Endothelial cell (in vitro differentiated cells): ENCODE data around the gene WDR59. TPM values are rescaled to one million over a fixed set of nuclear protein-coding genes. Genes with fewer than 3 reads are reported as not detected.
"Not testable (repeated sequence)": the region's sequence is repeated elsewhere in the genome, so short reads cannot be mapped to it uniquely, and the experiment has no call there.

Source experiments
- DNase-seq: peaks from one replicate; pipeline ENCODE4 v3.0.0; 2021; ENCODE audit warnings: low spot score
- H3K27ac Mint-ChIP-seq: one replicate; pipeline ENCODE4 v1.8.0; 2021; ENCODE audit warnings: mixed read lengths, inconsistent platforms; ENCODE audit not compliant: unreplicated experiment
- H3K27me3 Mint-ChIP-seq: one replicate; pipeline ENCODE4 v1.8.0; 2021; ENCODE audit warnings: mild to moderate bottlenecking, moderate library complexity, mixed read lengths, inconsistent platforms; ENCODE audit not compliant: unreplicated experiment
- H3K36me3 Mint-ChIP-seq: one replicate; pipeline ENCODE4 v1.8.0; 2021; ENCODE audit warnings: mild to moderate bottlenecking, low read depth, mixed read lengths, inconsistent platforms; ENCODE audit not compliant: unreplicated experiment
- H3K4me1 Mint-ChIP-seq: one replicate; pipeline ENCODE4 v1.8.0; 2021; ENCODE audit warnings: mild to moderate bottlenecking, mixed read lengths, inconsistent platforms; ENCODE audit not compliant: unreplicated experiment
- H3K4me3 Mint-ChIP-seq: one replicate; pipeline ENCODE4 v1.8.0; 2021; ENCODE audit warnings: mild to moderate bottlenecking, mixed read lengths, inconsistent platforms; ENCODE audit not compliant: unreplicated experiment
- H3K9me3 Mint-ChIP-seq: one replicate; pipeline ENCODE4 v1.8.0; 2021; ENCODE audit warnings: mixed read lengths, inconsistent platforms; ENCODE audit not compliant: unreplicated experiment
- CTCF ChIP-seq: fragments of 200-600 bp; sonication (generic); IDR thresholded peaks from one replicate; pipeline ENCODE4 v1.5.0; 2021; ENCODE audit warnings: antibody characterized with exemption; ENCODE audit not compliant: unreplicated experiment
- total RNA-seq: library from RNA; stranded (reverse); fragmentation: NEBNext Ultra II Directional; extraction: Animal tissue kit (Norgen Biotek cat#: 25700); gene quantifications from one replicate; pipeline ENCODE4 v1.2.1, GENCODE V29; 2021; ENCODE audit not compliant: unreplicated experiment

The WDR59 gene
- total RNA-seq, 1 donor from 2014 or later: 107 TPM

DNA sequence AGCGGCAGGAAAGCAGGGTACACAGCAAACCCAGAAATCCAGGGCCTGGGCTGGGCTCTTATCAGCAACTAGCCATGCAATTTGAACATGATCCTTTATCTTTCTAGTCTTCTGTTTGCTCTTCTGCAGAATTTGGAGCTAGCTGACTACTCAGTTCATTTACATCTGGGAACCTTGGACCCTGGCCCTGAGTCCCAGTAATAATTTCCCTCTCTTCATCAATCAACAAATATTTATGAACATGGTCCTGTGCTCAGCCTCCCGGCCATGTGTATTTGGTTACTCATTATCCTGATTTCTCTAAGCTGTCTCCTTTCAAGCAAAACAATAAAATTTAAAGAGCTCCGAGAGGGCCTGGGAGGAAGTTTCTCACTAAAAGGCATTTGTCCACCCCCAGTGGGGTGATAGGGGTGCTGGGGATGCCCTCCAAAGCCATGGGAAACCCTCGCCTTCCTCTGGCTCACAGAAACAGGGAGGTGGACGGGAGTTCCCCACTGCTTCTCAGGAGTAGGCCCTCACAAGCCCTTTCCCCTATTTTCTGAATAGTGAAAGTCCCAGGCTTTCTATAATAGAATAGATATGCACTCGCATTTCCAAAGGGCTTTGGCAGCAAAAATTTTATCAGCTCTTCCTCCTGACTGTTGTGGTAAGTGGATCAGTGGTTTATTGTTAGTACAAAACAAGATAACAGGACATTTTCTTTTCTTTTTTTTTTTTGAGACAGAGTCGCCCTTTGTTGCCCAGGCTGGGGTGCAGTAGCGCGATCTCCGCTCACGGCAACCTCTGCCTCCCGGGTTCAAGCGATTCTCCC is 6.9 kb upstream of the WDR59 start:
- no peak overlapping the region for H3K27ac Mint-ChIP-seq
- H3K4me3 Mint-ChIP-seq: no peak overlapping the region
- no peaks in the 10 kb centered on the region for H3K9me3 Mint-ChIP-seq
- no peaks in the 10 kb centered on the region for H3K36me3 Mint-ChIP-seq
- H3K27me3 Mint-ChIP-seq: peaks cover 3% of the 10 kb centered on the region
- no peak for DNase-seq
- TF ChIP-seq CTCF: no peak
- H3K4me1 Mint-ChIP-seq: peaks cover 10% of the 10 kb centered on the region

DNA sequence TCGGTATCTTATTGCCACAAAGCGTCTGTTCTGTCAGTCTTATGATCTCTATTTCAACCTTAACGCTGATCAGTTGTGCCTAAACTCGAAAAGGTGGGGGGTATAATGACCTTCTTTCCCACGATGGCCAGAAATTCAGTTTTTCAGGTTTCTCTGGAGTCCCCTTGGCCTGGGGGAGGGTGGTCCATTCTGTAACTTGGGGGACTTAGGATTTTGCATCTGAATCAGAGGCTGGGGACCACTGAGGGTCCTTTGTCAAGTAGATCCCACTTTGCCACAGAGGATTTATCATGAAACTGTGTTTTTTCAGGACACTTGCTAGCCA is 6.3 kb upstream of the WDR59 start:
- TF ChIP-seq CTCF: no peak
- no peak for DNase-seq
- H3K4me3 Mint-ChIP-seq: no peak overlapping the region
- no peaks in the 10 kb centered on the region for H3K9me3 Mint-ChIP-seq
- H3K4me1 Mint-ChIP-seq: peaks cover 10% of the 10 kb centered on the region
- peaks cover 3% of the 10 kb centered on the region for H3K27me3 Mint-ChIP-seq
- H3K27ac Mint-ChIP-seq: no peak overlapping the region
- no peaks in the 10 kb centered on the region for H3K36me3 Mint-ChIP-seq

GRCh38 chr16:74990832-74991231 is 5.9 kb upstream of the WDR59 start:
- H3K9me3 Mint-ChIP-seq: no peaks in the 10 kb centered on the region
- no peak overlapping the region for H3K4me3 Mint-ChIP-seq
- no peak for TF ChIP-seq CTCF
- no peak overlapping the region for H3K27ac Mint-ChIP-seq
- H3K36me3 Mint-ChIP-seq: no peaks in the 10 kb centered on the region
- no peak for DNase-seq
- peaks cover 10% of the 10 kb centered on the region for H3K4me1 Mint-ChIP-seq
- H3K27me3 Mint-ChIP-seq: peaks cover 3% of the 10 kb centered on the region

GRCh38 chr16:74989864-74990263 is 4.9 kb upstream of the WDR59 start:
- H3K27me3 Mint-ChIP-seq, H3K4me1 Mint-ChIP-seq, H3K4me3 Mint-ChIP-seq, H3K9me3 Mint-ChIP-seq, DNase-seq, H3K27ac Mint-ChIP-seq, H3K36me3 Mint-ChIP-seq: not testable (repeated sequence)

DNA sequence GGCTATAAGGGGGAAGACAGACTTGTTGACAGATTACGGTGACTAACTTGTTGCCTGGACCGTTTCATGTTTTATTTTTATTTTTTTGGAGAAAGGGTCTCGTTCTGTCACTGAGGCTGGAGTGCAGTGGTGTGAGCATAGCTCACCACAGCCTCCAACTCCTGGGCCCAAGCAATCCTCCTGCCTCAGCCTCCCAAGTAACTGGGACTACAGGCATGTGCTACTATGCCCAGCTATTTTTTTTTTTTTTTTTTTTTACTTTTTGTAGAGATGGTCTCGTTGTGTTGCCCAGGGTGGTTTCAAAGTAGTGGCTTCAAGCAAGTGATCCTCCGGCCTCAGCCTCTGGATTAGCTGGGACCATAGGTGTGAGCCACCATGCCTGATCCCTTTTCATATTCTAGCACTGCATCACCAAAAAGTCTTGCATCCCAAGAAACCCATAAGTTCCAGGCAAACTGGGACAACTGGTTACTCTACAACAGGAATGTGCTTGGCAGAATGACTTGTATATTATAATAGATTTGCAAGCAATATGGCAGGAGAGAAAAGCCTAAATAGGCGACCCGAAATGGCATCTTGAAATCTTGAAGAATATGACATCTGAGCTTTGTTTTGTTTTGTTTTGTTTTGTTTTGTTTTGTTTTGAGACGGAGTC is 2.2 kb upstream of the WDR59 start:
- Mint-ChIP-seq H3K9me3 (no peaks in the 10 kb centered on the region), H3K27me3 (peaks cover 3% of the 10 kb centered on the region), H3K4me1 (peaks cover 9% of the 10 kb centered on the region), H3K4me3 (no peak overlapping the region), H3K36me3 (no peaks in the 10 kb centered on the region), H3K27ac (no peak overlapping the region)
- TF ChIP-seq CTCF: no peak
- DNase-seq: no peak
